HG03520 (cell line): ENCODE data around the gene NSL1.
"Not testable (repeated sequence)": the region's sequence is repeated elsewhere in the genome, so short reads cannot be mapped to it uniquely, and the experiment has no call there.

Experiments
- ATAC-seq: cut with Tn5 transposase; IDR thresholded peaks from one replicate; pipeline ENCODE4 v1.9.1; 2021; ENCODE audit warnings: mild to moderate bottlenecking, moderate library complexity; ENCODE audit not compliant: unreplicated experiment

Gene NSL1

DNA sequence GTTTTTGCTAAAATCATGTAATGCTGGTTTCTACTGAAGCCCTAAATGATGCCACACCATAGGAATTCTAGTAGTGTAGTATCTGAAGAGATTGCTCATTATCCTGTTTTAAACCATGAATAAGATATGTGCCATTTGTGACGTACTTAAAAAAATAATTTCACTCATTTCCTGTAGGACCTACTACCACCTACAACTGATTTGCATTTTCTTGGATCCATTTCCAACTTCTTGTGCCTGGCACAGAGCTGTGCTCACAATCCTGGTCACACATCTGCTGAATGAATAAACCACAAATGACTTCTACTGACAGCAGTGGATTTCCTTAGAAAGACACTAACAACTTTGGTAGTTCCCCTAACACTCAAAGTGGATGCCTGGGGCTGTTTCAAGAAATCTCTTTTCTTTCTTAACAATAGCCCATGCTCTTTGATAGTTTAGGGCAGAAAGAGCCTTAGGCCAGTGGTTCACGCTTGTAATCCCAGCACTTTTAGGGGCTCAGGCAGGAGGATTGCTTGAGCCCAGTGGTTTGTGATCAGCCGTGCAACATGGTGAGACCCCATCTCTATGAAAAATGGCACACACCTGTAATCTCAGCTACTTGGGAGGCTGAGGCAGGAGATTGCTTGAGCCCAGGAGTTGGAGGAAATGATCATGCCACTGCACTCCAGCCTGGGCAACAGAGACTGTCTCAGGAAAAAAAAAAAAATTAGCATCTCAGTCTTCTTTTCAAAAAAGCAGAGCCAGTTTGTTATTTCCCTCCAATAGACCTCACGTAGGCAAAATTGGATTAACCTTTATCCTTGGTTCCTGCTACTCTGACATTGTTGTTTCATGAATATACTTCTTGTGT is 78.9 kb downstream of the NSL1 start:
- no peak for ATAC-seq

DNA sequence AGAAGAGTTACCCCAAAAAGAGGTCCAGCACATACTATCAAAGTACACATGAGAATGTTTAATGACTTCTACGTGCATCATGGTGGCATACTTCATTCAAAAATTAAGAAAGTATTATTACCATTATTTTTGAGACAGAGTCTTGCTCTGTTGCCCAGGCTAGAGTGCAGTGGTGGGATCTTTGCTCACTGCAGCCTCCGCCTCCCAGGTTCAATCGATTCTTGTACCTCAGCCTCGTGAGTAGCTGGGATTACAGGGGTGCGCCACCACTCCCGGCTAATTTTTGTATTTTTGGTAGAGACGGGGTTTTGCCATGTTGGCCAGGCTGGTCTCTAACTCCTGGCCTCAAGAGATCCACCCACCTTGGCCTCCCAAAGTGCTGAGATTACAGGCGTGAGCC is 79.6 kb downstream of the NSL1 start:
- ATAC-seq = not testable (repeated sequence)

DNA sequence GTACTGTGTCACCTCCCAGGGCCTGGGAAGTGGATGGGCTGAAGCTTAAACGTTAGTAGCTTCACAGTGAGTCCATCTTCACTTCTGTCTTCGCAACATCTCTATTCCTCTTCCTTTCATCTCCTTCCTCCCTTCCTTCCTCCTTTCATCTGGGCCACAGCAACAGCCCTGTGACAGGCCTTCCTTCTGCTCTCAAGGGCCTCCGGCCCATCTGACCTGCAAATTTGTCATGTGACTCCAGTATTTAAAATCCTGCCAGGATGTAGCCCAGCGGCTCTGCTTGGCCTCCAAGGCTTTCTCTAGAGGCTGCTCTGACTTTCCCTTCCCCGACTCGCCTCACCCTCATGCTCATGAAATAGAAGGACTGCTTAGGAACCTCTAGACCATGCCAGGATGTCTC is 81.0 kb downstream of the NSL1 start:
- no peak for ATAC-seq

DNA sequence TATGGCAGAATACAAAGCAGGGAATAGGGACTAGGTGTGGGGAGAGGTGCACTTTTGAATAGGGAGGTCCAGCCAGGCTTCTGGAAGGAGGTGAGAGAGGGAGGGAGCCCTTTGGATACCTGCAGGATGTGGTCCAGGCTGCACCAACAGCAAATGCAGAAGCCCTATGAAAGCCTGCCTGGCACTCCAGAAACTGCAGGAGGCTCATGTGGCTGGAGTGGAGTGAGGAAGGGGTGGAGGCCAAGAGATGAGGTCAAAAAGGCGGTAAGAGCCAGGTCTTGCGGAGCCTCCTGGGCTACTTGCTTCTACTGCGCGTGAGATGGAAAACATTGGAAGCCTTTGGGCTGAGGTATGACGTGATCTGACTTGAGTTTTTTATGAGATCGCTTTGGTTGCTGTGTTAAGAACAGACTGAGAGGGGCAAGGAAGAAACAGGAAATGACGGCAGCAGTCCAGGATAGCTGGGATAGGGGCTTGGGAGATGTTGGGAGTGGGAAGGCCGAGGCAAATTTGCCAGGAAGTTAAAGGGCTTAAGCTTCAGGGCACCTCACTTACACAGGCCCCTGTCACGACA is 87.5 kb downstream of the NSL1 start:
- no peak for ATAC-seq

DNA sequence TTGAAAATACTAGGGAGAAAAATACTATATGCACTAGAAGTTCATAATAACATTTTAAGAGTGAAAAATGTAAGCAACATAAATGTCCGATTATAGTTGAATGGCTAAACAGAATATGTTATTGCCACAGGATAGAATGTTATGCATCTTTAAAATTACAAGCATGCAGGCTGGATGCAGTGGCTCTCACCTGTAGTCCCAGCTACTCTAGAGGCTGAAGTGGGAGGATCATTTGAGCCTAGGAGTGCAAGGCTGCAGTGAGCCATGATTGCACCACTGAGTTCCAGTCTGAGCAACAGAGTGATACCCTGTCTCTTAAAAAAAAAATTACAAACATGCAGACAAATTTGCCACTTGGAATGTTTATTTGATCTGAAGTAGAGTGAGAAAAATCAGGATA is 88.9 kb downstream of the NSL1 start:
- no peak for ATAC-seq

DNA sequence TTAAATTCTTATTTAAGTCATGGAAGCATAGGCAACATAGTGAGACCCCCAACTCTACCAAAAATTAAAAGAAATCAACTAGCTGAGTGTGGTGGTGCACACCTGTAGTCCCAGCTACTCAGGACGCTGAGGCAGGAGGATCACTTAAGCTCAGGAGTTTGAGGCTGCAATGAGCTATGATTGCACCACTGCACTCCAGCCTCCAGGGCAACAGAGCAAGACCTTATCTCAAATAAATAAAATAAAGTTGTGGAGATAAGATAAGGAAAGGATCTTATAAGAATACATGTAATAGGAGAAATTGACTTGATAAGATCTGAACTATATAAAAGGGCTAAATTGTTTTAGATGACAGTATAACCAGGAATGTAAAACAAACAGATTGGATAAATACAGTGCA is 89.7 kb downstream of the NSL1 start:
- ATAC-seq = no peak

DNA sequence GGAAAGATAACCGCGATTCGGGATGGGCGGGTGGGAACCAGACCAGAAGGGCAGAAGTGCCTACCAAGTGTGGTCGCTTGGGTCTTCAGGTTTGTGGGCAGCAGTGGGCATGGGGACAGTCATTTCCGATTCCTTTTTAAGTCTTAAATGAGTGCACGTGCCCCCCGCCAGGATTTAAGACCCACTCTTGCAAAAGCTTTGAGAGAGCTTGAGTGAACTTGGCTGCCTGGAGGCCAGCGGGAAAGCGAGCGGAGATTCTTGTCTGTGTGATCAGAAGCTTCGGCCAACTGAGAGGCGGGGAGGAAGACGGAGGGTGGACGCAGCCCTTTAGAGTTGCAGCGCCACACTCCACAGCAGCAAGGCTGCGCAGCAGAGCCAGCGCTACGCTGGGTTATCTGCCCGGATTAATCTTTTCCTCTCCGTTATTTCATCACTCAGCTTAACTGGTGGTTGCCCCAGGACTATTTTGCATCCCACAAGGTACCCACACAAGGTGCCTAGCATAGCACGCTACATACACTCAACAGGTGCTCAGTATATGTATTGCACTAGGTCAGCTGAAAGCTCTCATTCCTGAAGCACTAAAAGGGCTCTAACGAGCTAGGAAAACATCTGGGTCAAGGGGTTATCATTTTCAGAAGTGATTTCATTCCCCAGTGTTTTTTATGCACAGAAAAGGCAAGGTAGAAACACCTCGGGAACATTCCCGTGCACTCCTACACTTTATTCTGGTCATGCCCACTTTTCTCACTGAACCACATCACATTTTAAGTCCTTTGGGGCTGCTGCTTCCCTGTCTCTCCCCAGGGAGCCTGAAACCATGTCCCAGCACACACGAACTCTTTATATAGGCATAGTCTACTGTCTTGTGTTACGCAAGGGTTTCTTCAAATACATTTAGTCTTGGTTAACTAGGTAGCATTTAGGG is 90.4 kb downstream of the NSL1 start:
- no peak for ATAC-seq

DNA sequence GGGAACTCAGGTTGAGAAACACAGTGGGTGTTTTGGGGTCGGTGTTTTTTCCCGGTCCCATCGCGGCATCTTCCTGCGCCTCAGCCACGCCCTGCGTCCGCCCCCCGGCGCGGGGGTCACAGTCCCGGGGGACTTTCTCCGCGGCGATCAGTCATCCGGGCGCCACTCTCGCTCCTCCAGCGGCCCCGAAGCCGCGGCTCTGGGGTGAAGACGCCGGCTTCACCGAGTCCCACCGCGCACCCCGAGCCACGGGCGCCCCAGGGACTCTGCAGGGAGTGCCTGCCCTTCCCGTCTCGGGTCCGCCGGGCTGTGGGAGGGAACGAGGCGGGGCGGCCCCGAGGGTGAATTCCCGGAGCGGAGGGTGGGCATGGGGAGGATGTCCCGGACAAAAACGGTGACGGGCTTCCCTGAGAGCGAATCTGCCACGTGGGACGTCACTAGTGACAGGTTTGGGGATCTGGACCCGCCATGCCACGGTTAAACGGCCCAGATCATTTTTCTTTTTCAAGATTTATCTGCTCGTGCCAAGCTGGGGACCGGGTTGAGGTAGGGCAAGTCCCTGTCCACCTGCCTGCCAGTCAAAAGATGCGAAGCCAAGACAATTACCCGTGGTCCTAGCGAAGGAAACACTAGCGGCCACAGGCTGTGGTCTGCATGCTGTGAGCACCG is 91.2 kb downstream of the NSL1 start:
- no peak for ATAC-seq

DNA sequence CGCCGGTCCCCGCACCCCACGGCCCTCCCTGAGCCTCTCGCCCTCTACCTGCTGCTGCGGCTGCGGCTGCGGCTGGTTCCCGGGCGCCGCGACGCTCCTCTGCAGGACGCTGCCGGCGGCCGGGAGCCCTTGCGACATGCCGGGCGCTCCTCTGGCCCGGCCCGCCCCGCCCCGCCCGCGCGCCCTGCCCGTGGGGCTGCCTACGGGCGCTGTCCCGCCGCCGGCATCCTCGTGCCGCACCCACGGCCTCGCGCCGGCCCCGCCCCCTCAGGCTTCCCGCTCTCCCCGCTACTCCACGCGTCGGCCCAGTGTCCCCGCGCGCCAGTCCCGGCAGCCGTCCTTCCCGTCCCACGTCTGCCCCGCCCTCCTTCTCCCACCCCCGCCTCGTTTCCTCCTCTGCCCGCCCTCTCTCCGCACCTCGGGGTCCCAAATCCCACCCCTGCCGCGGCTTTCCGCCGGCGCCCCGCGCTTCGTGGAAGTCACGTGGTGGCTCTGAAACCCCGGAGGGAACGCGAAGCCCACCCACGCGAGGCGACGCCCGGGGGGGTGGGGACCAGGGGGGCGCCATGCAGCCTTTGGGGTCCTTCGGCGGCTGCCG is 91.9 kb downstream of the NSL1 start, which contains the start of gene BATF3:
Gene BATF3 (minus strand): TSS at position 216 of the 598 bp plus-strand sequence. CDS start 78 bp downstream, at position 138.
- no peak for ATAC-seq

DNA sequence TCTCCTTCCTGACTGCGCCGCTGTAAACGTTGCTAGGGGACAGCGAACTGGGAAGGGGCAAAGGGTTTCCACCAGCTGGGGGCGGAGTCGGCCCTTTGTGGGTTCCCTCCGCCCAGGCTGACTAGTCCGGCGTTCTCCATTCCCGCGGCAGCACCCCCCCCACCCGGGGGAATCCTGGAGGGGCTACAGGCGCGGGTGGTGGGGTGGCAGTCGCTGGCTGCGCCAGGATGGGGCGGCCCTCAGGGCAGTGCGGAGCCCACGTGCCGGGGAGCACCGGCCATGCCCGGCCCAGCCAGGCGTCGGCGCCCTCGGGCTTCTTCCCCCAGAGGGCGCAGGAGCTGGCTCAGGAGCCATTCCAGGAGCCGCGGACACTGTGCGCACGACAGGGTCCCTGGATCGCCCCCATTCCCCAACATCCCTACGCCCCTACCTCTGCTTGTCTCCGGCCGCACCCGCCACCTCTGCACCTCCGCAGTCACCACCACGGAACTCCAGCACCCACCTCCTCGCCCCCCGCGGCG is 92.4 kb downstream of the NSL1 start:
- no peak for ATAC-seq

DNA sequence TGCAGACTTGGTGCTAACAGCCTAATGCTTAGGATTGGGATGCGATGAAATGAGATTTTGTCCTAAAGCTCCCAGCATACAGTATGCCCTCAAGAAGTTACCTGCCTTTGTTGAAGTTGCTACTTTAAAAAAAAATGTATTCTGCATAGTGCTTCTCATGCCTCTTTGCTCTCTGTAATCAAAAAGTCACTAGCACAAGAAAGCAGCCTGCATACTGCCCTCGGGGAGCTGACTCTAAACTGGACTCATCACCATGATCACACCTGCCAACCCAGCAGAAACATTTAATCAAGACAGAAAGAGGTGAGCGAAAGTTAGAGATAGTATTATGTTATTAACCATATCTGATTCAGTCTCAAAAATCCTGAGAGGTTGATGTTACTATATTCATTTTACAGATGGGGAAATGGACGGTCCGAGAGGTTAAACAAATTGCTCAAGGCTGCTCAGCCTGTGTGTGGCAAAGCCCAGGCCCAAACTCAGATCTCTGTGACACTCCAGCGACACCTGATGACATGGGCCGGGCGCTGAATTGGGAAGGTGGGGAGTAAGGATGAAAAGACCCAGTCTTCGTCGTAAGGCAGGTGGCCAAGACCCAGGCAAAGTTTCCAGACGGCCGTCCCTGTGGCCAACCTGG is 93.0 kb downstream of the NSL1 start:
- no peak for ATAC-seq

DNA sequence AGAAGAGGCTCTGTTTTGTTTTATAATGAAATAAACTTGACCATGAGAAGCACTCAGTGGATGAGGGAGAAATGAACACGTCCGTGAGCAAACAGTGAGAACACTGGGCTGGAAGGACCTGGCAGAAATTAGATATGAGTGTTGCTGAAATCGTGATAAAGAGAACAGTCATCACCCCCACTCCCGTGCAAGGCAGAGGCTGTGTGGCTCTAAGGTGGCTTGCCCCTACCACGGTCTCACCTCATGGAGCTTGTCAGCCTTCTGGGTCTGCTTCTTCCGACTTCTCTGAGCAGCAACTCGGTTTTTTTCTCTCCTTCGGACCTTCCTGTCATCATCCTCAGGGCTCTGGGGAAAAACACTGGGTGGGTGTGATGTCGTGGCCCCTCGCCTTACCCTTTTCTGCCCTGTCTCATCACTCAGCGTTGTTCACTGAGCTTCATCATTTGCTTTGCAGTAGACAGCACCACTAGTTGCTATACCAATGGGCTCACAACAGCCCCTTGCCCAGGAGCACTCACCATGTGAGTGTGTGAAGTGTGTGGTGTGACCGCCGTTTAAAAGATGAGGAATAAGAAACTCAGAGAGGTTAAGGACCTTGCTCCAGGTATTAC is 94.8 kb downstream of the NSL1 start:
- ATAC-seq = no peak

DNA sequence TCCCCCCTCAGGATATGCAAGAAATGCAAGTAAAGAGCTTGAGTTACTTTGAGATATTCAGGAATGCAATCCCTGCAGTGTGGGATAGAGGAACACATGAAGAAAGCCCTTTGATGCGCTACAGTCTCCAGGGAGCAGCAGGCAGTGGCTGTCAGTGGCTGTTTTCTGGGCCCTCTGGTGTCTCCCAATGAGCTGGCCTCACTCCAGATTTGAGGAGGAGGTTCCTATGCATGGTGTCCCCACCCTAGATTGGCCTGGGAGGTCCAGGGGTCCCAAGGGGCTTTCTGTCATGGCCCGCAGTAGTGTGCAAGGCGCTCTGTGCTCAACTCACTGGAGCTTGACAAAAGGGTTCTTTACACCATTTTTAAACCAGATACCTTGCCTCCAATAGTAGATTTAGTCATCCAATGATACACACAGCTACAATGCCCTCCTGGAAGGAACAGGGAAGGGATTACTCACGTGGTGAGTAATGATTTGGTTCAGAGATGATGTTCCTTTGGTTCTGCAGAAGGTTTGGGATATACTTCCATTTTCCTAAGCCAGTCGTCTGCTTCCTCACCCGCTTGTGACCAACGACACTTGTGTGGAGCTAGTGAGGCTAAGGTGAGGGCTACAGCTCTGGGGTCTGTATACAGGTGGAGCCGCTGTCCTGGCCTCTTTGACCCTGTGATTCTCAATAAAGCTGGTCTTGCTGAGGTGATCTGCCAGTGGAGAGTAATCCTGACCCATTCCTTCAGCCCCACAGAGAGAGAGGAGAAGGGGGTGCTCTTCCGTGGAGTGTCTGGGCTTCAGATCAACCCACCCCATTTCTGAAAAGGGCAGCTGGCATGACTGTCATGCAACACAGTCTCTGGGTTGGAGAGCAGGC is 98.6 kb downstream of the NSL1 start:
- no peak for ATAC-seq

DNA sequence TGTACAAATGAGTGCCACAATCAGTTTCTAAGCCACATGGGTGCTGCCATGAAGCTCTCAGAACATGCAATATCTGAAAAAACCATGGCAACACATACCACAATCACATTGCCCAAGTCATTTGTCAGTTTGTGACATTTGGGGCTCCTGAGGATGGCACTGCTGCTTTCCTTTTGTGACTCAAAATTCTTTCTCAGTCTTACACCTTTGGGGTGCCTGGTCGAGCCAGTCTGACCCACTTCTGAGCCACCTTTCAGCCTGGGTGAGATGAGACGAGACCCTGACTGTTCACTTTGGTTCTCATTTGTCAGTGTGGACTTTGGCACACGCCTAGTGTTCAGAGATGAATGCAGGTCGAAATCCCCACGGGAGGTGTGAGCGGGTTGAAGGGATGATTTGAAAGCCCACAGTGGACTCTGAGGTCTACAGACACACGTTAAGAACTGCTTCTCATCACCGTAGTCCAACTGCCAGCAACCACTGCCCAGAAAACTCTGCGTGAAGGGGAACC is 100.0 kb downstream of the NSL1 start:
- ATAC-seq = no peak

DNA sequence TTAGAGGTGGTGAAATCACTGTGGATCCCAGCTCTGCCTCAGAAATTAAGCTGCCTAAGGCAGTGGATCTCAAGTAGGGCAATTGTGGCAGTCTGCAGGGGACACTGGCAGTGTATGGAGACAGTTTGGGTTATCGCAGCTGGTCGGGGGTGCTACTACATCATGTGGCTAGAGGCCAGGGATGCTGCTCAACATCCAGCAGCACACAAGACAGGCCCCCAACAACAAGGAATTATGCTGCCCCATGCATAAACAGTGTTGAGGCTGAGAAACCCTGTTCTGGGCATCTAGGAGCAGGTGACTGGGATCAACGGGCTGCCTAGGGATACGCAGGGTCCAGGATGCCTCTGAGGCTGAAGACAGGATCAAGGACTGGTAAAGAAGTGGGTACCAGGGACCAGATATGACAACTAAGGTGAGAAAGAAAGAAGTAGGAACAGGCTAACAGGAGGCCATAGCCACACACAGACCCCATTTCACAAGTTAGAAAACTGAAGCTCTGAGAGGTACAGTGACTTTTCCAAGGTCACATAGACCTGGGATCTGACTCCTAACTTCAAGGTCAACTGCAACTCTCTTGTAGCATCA is 100.7 kb downstream of the NSL1 start:
- ATAC-seq = no peak

DNA sequence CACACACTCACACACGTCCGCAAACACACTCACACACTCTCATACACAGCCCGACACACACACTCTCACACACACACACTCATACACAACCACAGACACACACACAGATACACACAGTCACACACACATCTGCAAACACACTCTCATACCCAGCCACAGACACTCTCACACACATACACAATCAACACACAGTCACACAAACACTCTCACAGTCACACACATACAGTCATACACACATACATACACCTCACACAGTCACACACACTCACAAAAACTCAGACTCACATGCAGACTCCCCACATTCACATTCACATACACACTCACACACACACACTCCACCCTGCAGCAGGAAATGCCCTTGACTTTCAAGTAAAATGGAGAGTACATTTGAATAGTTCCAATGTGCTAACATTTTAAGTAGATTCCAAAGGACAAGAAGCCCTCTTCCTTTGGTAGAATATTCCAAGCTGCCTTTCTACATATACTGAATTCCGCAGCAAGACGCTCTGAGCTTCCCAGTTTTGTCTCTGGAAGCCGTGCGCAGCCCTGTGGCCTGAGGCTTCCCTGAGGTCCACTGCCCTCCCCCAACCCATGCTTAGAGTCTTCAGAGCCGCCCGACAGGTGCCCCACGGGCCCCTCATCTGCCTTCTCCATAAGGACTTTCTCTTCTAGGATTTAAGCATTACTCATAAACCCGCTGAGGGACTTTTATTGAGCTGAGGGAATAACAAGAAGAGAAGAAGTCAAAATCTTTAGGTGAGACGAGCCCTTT is 101.6 kb downstream of the NSL1 start:
- no peak for ATAC-seq

DNA sequence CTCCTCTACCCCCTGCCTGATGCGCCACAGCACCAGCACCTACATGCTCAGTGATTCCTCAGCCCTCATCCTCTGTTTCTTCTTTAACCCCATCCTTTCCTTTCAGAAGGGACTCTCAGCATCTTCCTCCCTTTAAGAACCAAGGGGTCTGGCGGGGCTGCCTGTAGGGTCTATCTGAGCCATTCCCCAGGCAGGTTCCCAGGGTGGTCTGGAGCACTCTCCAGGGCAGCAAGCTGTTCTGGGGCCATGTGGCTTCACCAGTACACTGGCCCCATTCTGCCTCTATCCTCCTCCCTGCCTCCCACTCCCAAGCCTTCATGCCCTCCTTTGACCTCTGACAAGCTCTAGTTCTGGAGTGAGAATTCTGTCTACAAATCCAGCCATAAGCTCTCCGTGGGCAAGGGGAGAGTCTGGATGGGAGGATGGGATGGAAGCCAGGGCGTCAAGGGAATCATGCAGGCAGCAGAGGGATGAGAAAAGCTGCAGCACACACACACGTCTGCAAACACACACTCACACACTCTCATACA is 102.3 kb downstream of the NSL1 start:
- ATAC-seq = no peak
